HEK293 (cell line): Measurements from ENCODE around the gene VAV3.

Experiments
- CTCF ChIA-PET: fragments of 350-600 bp; formaldehyde crosslinking; extraction: SDS; loops from one replicate; lab custom pipeline; 2021; ENCODE audit warnings: antibody characterized with exemption; lab: Yijun Ruan, JAX
- POLR2A ChIA-PET: fragments of 300-600 bp; formaldehyde crosslinking; extraction: SDS; loops from one replicate; lab custom pipeline; 2020; ENCODE audit warnings: antibody characterized with exemption, inconsistent platforms; lab: Yijun Ruan, JAX
- H3K27ac ChIP-seq: fragments of 200-500 bp; sonication (Bioruptor generic); 2 replicates; pipeline ENCODE4 v1.5.1; 2014; ENCODE audit warnings: low read depth, low read length, control low read depth, inconsistent platforms; ENCODE audit errors: extremely low read depth
- H3K36me3 ChIP-seq, 2 experiments: fragments of 200-500 bp in 1 of 2; sonication (Bioruptor generic) in 1 of 2; 1 replicate in 1 of 2; 2 replicates in 1 of 2; pipeline ENCODE4 v1.5.1; 2014 to 2017; ENCODE audit warnings: inconsistent platforms in 2 of 2, low read length in 2 of 2; ENCODE audit not compliant: control insufficient read depth in 2 of 2, insufficient read depth in 1 of 2
- H3K4me1 ChIP-seq: fragments of 200-500 bp; sonication (Bioruptor generic); 2 replicates; pipeline ENCODE4 v1.5.1; 2014; ENCODE audit warnings: mild to moderate bottlenecking, low read length, inconsistent platforms; ENCODE audit not compliant: control insufficient read depth, insufficient read depth
- H3K4me3 ChIP-seq: 2 replicates; pipeline ENCODE4 v1.5.1; 2011; ENCODE audit warnings: low read depth, mild to moderate bottlenecking, control low read depth, low read length, moderate library complexity
- H3K9me3 ChIP-seq: fragments of 200-500 bp; sonication (Bioruptor generic); 2 replicates; pipeline ENCODE4 v1.5.1; 2014; ENCODE audit warnings: low read depth, low read length, inconsistent platforms; ENCODE audit not compliant: control insufficient read depth, insufficient read depth
- AEBP2 ChIP-seq: fragments of 450-650 bp; formaldehyde crosslinking; IDR thresholded peaks from 2 replicates; pipeline ENCODE4 v1.5.1; 2016; ENCODE audit warnings: missing biosample characterization, missing genetic modification characterization, borderline replicate concordance
- HIC1 ChIP-seq: fragments of 450-650 bp; formaldehyde crosslinking; IDR thresholded peaks from 2 replicates; pipeline ENCODE4 v1.5.1; 2016; ENCODE audit warnings: missing biosample characterization, missing genetic modification characterization
- KLF17 ChIP-seq: fragments of 450-650 bp; formaldehyde crosslinking; IDR thresholded peaks from 2 replicates; pipeline ENCODE4 v1.5.1; 2016; ENCODE audit warnings: missing biosample characterization, missing genetic modification characterization
- REST ChIP-seq: fragments of 450-650 bp; formaldehyde crosslinking; IDR thresholded peaks from 2 replicates; pipeline ENCODE4 v1.5.1; 2016; ENCODE audit warnings: missing biosample characterization, missing genetic modification characterization
- SETDB1 ChIP-seq: IDR thresholded peaks from one replicate; pipeline ENCODE4 v1.6.1; 2017; ENCODE audit warnings: mild to moderate bottlenecking, low read length, moderate library complexity, mixed read lengths; ENCODE audit not compliant: insufficient read length
- YY1 ChIP-seq: fragments of 450-650 bp; formaldehyde crosslinking; IDR thresholded peaks from 2 replicates; pipeline ENCODE4 v1.5.1; 2018; ENCODE audit warnings: missing biosample characterization, missing genetic modification characterization
- ZBTB8A ChIP-seq: fragments of 450-650 bp; formaldehyde crosslinking; IDR thresholded peaks from 2 replicates; pipeline ENCODE4 v1.5.1; 2016; ENCODE audit warnings: missing biosample characterization, missing genetic modification characterization
- ZNF148 ChIP-seq: fragments of 450-650 bp; formaldehyde crosslinking; IDR thresholded peaks from 2 replicates; pipeline ENCODE4 v1.5.0; 2017; ENCODE audit warnings: missing biosample characterization, missing genetic modification characterization, borderline replicate concordance
- ZNF366 ChIP-seq: fragments of 450-650 bp; formaldehyde crosslinking; conservative IDR thresholded peaks from 2 replicates; pipeline ENCODE4 v1.5.1; 2016; ENCODE audit warnings: missing biosample characterization, missing genetic modification characterization
- ZNF391 ChIP-seq: fragments of 450-650 bp; formaldehyde crosslinking; IDR thresholded peaks from 2 replicates; pipeline ENCODE4 v1.5.1; 2016; ENCODE audit warnings: low read depth, missing biosample characterization, missing genetic modification characterization, borderline replicate concordance
- ZNF398 ChIP-seq: fragments of 450-650 bp; formaldehyde crosslinking; IDR thresholded peaks from 2 replicates; pipeline ENCODE4 v1.5.1; 2017; ENCODE audit warnings: missing biosample characterization, missing genetic modification characterization
- ZNF544 ChIP-seq: fragments of 450-650 bp; formaldehyde crosslinking; IDR thresholded peaks from 2 replicates; pipeline ENCODE4 v1.5.0; 2017; ENCODE audit warnings: missing biosample characterization, missing genetic modification characterization

The VAV3 gene

GRCh38 chr1:107609808-107610207 lies 355.2 kb downstream of the VAV3 start (continued):
- TF ChIP-seq HIC1: no peak
- TF ChIP-seq ZNF391 (tag by site-specific recombination): no peak
- TF ChIP-seq YY1 (tag by site-specific recombination): no peak

GRCh38 chr1:107604825-107605224 lies 360.2 kb downstream of the VAV3 start:
- no peaks in the 10 kb centered on the region for H3K36me3 ChIP-seq
- POLR2A ChIA-PET: no interaction called here
- H3K4me1 ChIP-seq: peaks cover 7% of the 10 kb centered on the region; the same call in 1 of the 2 replicates
- H3K4me3 ChIP-seq: no peak overlapping the region
- CTCF ChIA-PET: interaction anchor here (0.7 to 1.4 kb wide), 2 partner anchors 143 to 539 kb away, joined by 3 to 6 read pairs; no protein-coding TSS in a partner anchor
- H3K27ac ChIP-seq: no peak overlapping the region
- H3K9me3 ChIP-seq: no peaks in the 10 kb centered on the region
- no peak for TF ChIP-seq REST (tag by site-specific recombination)

GRCh38 chr1:107600607-107601160 lies 364.3 kb downstream of the VAV3 start:
- Histone ChIP-seq H3K4me3 (no peak overlapping the region), H3K4me1 (no peaks in the 10 kb centered on the region), H3K36me3 (no peaks in the 10 kb centered on the region), H3K9me3 (no peaks in the 10 kb centered on the region), H3K27ac (no peak overlapping the region)
- ChIA-PET POLR2A (no interaction called here), CTCF (interaction anchor here (0.9 kb wide), 1 partner anchor 146 kb away, joined by 3 read pairs; no protein-coding TSS in a partner anchor)
- no peak for TF ChIP-seq HIC1
- no peak for TF ChIP-seq ZBTB8A
- no peak for TF ChIP-seq ZNF148 (tag by site-specific recombination)
- no peak for TF ChIP-seq ZNF544 (tag by site-specific recombination)

GRCh38 chr1:107599220-107599619 lies 365.8 kb downstream of the VAV3 start:
- H3K4me3 ChIP-seq: no peak overlapping the region
- H3K27ac ChIP-seq: no peak overlapping the region
- no peaks in the 10 kb centered on the region for H3K9me3 ChIP-seq
- no peaks in the 10 kb centered on the region for H3K4me1 ChIP-seq
- ChIA-PET POLR2A (no interaction called here), CTCF (interaction anchor here (0.7 kb wide), 1 partner anchor 15 kb away, joined by 3 read pairs; no protein-coding TSS in a partner anchor)
- no peaks in the 10 kb centered on the region for H3K36me3 ChIP-seq
- TF ChIP-seq KLF17 (tag by site-specific recombination) (no peak), ZNF366 (no peak), AEBP2 (tag by site-specific recombination) (no peak), SETDB1 (no peak), ZNF398 (no peak)
